Activated CD8-positive, alpha-beta memory T cell treated with anti-CD3 and anti-CD28 coated beads for 1 hour (primary cell): ENCODE results near the gene CRIP1.

Experiments used
- DNase-seq, 2 donors: peaks; one replicate each; pipeline ENCODE4 v3.0.0-alpha.2; 2020; ENCODE audit warnings: low read depth in 1 of 2; ENCODE audit errors: extremely low read depth in 1 of 2

Gene CRIP1

DNA sequence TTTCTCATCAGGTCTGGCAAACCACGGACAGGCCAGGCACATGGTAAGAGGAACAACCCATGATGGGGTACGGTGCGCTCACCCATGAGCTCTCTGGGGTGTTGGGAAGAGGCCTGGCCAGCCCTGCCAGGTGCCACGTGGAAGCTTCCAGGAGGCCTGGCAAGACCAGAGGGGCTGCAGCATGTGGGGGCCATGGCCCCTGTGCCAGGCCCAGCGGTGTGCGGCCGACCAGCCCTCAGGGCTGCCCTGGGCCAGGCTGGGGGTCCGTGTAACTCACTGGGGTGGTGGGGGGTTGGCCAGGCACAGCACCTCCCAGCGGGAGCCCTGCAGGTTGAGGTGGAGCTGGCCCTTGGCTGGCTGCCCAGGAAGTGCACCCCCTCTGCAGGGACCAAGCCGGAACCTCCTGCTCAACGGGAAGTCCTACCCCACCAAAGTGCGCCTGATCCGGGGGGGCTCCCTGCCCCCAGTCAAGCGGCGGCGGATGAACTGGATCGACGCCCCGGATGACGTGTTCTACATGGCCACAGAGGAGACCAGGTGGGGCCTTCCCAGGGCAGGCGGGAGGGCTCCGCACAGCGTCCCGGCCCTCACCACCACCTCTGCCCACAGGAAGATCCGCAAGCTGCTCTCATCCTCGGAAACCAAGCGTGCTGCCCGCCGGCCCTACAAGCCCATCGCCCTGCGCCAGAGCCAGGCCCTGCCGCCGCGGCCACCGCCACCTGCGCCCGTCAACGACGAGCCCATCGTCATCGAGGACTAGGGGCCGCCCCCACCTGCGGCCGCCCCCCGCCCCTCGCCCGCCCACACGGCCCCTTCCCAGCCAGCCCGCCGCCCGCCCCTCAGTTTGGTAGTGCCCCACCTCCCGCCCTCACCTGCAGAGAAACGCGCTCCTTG is 17.0 kb upstream of the CRIP1 start:
- no peak for DNase-seq

DNA sequence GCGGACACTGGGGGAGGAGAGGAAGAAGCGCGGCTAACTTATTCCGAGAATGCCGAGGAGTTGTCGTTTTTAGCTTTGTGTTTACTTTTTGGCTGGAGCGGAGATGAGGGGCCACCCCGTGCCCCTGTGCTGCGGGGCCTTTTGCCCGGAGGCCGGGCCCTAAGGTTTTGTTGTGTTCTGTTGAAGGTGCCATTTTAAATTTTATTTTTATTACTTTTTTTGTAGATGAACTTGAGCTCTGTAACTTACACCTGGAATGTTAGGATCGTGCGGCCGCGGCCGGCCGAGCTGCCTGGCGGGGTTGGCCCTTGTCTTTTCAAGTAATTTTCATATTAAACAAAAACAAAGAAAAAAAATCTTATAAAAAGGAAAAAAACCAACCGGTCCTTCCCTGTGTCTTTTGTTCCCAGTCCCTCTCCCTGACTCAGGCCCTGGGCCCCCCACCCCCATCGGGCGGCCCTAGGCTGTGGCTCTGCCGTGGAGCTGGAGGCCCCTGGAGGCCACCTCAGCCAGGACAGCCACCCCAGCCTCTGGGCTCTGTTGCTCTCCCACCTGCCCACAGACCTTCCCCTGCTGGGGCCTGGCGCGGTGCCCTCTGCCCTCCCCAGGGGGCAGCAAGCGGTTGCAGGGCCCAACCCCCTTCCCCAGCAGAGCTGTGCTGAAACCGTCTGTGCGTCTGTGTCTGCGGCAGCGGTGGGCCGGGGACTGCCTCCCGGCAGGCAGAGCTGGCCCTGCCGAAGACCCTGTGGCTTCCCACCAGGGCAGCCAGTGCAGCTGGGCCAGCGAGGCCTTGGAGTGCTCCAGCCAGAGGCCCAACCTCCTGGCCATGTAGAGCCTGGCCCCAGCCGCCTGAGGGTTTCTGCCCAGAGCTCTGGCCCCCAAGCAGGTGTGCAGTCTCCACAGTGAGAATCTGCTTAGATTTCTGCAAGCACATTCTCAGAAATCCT is 16.1 kb upstream of the CRIP1 start:
- no peak for DNase-seq

DNA sequence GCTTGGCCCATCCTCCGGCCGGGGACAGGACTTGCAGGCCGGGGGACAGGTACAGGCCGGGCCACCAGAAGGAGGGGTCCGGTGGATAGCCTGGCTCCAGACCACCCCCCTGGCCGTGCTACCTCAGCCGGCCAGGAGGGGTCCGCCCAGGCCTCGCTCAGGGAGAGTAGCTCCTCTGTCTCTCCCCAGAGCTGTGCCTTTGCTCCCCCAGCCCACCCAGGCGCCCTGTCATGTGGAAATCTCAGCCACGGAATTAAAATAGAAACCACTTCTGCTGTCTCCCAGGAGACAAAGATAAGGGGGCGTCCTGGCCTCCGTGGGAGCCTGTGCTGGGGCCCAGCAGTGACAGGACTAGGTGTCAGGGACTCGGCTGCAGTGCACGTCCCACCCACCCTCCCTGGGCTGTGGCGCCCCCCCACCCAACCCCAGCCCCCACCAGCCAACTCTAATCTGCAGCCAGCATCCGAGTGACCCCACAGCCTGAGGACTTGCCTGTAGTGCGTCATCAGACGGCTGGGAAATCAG is 15.3 kb upstream of the CRIP1 start:
- DNase-seq = no peak

DNA sequence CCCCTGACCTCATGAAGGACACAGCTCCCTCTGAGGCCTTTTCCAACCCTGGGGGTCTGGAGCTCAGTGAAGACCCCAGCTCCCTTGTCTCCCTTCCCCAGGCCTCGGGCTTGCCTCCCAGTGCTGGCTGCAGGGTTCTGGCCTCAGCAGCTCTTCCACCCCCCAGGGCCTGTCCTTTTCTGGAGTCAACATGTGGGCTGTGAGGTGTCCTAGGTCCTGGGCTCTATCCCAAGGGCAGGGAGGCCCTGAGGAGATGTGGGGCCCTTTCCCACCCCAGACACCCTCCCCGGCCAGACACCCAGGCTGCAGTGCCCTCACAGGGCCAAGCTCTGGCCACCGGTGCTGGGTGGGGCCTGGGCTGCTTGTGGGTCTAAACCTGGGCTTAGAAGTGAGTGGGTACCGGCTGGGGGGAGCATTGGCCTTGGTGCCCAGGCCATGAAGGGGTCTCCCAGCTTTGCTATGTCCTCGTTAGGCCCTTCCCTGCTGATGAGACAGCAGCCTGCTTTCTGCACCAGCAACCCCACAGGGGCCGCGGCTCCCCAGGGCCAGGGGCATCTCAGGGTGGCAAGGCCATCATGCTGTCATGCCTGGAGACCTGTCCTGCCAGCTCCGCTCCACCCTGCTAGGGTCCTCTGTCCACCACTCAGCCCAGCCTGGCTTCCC is 14.7 kb upstream of the CRIP1 start:
- no peak for DNase-seq

DNA sequence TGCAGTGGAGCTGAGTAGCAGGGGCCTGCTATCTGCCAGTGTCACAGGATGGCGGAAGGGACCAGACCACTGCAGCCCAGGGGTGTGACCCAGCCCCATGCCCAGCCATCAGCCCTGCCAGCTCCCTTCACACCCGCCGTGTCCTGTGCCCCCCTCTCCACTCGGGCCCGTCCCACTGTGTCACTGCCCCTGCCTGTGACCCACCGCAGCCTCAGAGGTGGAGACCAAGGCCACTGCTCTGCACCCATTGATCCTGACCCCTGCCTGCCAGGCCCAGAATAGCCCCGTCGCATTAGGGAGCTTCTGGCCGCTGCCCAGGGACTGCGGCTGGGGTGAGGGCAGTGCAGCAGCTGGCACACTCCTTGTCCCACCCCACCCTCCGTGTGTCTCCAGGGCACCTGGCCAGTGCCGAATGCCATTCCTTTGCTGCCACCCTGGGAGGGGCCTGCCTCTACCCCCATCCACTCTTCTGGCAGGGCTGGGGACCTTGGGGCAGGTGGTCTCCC is 14.1 kb upstream of the CRIP1 start:
- no peak for DNase-seq

DNA sequence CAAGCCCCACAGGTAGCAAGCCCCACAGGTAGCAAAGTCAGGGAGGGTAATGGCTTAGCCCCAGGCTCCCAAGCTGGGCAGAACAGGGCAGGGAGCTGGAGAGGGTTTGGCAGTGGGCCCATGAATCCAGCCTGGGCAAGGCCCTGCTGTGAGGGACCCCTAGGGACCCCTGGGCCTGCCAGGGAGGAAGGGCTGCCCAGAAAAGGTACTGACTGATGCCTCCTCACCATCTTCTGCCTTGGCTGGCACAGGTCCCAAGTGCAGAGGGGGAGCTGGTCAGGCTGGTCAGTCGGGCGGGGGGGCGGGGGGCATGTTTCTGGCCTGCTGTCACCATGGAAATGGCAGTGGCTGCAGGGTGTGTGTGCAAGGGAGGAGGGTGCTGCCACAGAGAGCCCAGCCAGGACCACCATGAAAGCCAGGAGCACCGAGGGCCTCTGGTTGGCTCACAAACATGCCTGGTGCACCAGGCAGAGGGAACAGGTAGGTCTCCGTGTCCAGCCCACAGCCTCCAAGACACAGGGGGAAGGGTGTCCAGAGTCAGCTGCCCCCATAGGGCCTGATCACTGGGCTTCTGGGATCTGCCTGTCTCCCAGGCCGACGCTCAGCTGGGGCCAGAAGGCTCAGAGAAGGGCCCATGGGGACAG is 13.5 kb upstream of the CRIP1 start:
- DNase-seq = no peak

DNA sequence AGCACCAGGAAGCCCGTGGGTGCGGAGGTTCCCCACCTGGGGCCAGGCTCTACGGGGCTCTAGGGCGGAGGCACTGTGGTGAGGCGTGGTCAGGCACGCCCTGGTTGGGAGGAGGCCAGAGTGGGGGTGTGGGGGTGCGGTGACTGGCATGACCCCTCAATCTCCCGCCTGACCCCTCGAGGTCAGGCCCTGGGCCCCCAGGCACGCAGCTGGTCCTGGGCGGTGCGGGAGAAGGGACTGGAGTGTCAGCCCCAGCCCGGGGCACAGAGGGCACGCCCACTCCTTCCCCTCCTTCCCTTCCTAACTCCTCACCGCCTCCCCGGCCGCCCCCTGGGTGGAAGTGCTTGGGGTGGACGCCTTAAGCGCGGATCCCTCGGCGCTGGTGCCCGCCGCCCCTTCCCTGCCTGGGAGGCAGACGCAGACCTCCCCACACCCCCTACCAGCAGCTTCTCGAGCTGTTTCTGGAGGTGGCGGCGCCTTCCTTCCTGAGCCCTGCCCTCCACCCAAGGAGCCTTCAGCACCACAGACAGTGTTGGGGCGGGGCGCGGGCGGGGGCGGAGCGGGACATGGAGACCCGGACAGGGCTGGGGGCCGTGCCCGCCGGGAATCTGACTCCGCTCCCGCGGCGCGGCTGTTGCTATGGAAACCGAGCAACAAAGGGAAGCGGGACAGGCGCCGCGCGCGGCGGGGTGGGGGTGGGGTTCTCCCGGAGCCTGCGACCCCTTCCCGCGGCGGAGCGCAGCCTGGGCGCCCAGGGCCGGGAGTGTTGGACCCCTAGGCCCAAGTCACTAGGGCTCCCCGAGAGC is 12.8 kb upstream of the CRIP1 start:
- DNase-seq = no peak

DNA sequence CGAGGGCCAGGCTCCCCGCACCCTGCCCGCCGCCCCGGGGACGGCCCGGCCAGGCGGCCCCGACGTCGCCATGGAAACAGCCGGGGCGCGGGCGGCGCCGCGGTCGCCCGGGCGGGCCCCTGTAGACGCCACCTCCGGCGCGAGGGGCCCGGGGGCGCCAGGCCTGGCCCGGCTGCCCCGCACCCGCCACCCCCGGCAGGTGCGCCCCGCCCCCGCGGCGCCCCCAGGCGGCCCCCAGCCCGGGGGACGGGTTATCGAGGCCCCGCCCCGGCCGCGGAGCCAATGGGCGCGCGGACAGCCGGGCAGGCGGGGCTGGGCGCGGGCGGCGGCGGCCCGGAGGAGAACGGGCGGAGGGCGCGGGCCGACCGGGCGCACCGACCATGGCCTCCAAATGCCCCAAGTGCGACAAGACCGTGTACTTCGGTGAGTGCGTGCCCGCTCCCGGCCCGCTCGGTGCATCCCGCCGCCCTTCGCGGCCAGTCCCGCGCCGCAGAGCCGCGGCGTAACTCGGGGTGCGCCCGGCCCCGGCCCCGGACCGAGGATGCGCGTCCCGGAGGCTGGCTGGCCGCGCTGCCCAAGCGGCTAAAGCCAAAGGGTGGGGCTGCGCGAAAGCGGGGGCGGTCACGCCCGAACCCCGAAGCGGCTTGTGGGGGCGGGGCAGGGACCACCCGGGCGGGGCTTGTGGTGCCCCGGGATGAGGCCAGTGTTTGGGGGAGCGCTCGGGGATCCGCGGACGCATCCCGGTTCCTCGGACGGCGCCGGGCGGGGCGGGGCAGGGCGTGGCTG is 12.0 kb upstream of the CRIP1 start, which contains the start of gene CRIP2:
Gene CRIP2 (plus strand): TSS at position 339 of the 786 bp plus-strand sequence. CDS start 42 bp downstream, at position 381.
- no peak for DNase-seq

DNA sequence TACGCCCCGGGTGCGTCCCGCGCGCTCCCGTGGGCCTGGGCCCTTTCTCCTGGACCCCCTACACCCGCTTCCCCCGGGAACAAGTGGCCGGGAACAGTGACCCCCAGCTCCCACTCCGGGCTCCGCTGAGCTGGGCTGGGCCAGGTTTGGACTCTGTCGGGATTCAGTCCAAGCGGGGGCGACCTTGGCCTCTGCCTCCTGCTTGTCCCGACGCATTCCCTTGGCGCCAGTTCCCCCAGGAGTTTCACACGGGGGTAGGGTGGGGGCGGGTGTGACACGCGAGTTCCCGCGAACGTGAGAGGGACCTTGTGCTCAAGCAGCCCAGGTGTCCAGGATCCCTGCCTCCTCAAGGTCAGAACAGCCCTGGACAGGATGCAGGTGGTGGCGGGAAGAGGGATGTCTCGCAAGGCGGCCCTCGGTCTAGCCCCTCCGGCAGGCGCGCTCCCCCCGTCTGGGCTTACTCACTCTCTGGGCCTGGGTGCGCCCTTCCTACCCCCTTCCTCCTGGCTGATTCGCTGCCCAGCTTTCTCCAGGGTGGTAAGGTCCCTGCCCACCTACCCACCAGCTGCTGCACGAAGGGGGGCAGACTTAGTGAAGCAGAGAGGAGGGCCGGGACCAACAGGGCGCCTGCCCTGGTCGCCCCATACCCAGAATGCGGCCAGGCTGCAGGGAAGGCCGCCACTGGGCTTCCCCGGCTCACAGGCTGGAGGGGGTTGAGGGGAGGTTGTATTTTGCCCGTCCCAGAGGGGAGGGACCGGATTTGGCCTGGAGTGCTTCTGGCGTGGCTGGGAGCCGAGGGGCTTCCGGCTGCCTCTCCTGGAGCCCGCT is 11.2 kb upstream of the CRIP1 start:
- DNase-seq = no peak

DNA sequence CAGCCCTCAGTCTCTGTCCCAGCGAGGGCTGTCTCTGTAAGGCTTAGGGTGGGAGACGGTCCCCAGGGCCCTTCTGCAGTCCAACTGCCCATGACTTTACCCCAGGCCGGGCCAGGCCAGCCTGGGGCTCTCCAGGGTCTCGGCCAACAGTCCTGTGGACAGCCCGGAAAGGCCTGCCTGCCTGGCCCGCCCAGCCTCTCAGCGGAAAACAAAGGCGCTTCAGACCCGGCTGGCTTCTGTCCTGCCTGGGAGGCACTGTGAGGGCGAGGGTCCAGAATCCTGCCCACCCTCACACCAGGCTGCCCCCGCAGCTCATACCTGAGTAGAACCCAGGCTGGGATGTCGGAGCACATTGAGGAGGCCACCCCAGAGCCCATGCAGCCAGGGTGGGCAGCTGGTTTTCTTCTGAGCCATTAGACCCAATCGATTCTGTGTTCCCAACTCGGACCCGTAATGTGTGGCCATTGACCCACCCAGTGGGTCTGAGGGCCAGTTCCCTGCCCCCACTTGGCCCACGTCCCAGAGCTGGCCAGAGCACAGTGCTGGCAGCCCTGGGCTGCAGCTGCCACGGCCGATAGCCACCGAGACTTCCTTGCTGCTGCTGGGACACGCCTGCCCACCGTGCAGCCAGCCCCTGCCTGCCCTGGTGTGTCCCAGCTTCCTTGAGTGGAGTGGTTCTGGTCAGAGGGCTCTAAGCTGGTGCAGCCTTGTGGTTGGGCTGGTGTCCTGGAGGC is 10.4 kb upstream of the CRIP1 start:
- DNase-seq = no peak

DNA sequence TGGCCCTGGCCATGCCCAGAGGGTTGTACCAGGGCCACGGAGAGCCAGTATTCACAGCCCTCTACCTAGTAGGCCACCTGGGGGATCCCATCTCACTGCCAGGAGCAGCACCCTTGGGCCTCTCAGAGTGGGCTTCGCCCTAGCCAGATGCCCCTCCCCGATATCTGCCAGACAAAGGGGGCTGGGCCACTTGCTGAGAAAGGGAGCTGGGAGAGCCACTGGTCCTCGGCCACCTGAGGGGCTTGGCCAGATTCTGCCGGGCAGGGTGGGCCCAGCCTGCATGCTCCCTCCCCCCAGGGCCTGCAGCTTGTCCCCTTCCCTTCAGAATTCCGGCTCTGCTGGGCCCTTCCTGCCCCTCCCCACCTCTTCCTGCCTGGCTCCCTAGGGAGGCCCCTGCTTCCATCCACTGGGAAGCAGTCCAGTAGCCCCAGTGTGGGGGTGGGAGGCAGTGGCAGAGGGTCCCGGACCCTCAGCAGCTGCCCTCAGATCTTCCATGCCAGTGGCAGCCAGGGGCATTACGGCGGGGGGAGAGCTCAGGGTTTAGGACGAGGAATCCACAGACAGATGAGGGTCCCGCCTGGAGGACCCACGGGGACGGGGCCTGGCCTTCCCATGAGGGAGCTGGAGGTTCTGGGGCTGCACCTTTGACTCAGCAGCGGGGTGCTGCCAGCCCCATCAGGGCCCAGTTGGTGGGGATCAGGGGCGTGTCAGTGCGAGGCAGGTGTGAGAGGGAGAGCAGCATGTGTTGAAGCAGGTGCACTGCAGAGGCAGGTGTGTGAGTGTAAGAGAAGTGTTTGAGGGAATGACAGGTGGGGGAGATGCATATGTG is 9.6 kb upstream of the CRIP1 start:
- no peak for DNase-seq

DNA sequence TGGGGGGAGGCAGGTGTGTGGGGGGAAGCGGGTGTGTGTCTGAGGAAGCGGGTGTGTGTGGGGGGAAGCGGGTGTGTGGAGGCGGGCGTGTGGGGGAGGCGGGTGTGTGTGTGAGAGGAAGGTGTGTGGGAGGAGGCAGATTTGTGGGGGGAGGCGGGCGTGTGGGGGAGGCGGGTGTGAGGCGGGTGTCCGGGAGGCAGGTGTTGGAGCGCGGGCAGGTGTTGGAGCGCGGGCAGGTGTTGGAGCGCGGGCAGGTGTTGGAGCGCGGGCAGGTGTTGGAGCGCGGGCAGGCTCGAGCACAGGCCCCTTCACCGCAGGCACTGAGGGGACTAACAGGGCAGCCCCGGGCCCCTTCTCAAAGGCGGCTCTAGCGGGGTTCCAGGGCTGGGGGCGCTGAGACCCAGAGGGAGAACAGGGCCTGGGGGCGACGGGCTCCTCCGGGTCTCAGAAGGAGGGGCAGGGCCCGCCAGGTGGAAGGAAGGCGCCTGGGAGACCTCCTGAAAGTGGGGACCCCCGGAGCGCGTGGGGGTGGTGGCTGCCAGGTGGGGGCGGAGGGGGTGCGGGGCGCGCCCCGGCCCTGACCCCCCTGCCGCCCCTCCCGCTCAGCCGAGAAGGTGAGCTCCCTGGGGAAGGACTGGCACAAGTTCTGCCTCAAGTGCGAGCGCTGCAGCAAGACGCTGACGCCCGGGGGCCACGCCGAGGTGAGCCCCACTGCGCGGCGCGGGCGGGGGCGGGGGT is 8.9 kb upstream of the CRIP1 start:
- DNase-seq = no peak

DNA sequence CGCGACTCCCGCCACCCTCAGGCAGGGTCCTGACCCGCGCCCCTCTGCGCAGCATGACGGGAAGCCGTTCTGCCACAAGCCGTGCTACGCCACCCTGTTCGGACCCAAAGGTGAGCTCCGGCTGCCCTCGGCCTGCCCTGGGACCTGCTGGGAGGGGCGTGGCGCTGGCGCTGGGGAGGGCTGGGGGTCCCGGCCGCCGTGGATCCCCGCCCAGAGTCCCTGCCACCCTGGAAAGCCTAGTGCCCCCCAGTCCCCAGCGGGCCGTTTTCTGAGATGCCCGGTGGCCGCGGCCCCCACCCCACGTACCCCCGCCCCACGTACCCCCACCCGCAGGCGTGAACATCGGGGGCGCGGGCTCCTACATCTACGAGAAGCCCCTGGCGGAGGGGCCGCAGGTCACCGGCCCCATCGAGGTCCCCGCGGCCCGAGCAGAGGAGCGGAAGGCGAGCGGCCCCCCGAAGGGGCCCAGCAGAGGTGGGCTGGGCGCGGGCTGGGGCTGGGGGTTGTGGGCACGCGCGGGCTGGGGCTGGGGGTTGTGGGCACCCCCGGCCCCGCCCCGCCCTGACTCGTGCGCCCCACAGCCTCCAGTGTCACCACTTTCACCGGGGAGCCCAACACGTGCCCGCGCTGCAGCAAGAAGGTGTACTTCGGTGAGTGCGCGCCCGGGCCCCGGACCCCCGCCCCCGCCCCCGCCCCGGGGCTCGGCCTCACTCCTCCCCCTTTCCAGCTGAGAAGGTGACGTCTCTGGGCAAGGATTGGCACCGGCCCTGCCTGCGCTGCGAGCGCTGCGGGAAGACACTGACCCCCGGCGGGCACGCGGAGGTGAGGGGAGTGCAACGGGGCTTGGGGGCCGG is 8.1 kb upstream of the CRIP1 start:
- DNase-seq = no peak

DNA sequence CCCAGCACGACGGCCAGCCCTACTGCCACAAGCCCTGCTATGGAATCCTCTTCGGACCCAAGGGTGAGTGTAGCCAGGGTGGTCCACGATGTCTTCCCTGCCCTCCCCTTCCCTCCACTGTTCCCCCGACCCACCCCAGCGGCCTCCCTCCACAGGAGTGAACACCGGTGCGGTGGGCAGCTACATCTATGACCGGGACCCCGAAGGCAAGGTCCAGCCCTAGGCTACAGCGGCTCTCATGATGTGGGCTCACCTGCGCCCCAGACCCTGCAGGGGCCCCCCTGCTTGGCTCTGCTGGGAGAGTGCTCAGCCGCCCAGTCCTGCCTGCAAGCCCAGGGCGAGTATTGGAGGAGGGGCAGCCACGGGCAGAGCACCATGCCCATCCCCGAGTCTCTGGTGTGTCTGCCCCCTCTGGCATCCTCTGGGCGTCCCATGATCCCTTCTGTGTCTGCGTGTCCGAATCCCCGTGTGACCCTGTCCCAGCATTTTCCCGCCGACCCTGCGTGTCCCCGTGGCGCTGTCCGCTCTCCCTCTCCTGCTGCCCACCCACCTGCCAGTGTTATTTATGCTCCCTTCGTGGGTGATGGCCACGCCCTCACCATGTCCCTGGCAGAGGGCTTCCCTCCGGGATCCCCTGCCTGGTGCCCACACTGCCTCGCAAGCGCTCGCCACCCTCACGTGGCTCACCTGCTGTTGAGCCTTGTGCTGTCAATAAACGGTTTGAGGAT is 7.1 kb upstream of the CRIP1 start:
- no peak for DNase-seq
